H9 (cell line): ENCODE data around the gene GRIK4. TPM values are rescaled to one million over a fixed set of nuclear protein-coding genes. Genes with fewer than 3 reads are reported as not detected.

ENCODE experiments used
- DNase-seq: peaks from one replicate; pipeline ENCODE4 v3.0.0-alpha.2; 2017
- H2AFZ ChIP-seq: one replicate; pipeline ENCODE4 v1.6.1; 2013; ENCODE audit warnings: mild to moderate bottlenecking, low read length, control low read depth, moderate library complexity
- H2AK5ac ChIP-seq: 2 replicates; pipeline ENCODE4 v1.6.1; 2013; ENCODE audit warnings: low read length, control low read depth, mixed read lengths; ENCODE audit not compliant: insufficient read length
- H2BK120ac ChIP-seq: one replicate; pipeline ENCODE4 v1.6.1; 2013; ENCODE audit warnings: low read depth, mild to moderate bottlenecking, low read length, control low read depth, inconsistent platforms; ENCODE audit not compliant: poor library complexity, severe bottlenecking
- H2BK12ac ChIP-seq: 2 replicates; pipeline ENCODE4 v1.6.1; 2013; ENCODE audit warnings: low read length, control low read depth, mixed read lengths, low read depth; ENCODE audit not compliant: insufficient read length
- H2BK15ac ChIP-seq: 2 replicates; pipeline ENCODE4 v1.6.1; 2013; ENCODE audit warnings: low read depth, low read length, control low read depth
- H2BK20ac ChIP-seq: one replicate; pipeline ENCODE4 v1.6.1; 2013; ENCODE audit warnings: low read depth, mild to moderate bottlenecking, low read length, control low read depth, inconsistent platforms; ENCODE audit not compliant: poor library complexity, severe bottlenecking
- H2BK5ac ChIP-seq: 2 replicates; pipeline ENCODE4 v1.6.1; 2013; ENCODE audit warnings: low read length, control low read depth, mixed read lengths; ENCODE audit not compliant: insufficient read length
- H3K14ac ChIP-seq: 2 replicates; pipeline ENCODE4 v1.6.1; 2013; ENCODE audit warnings: low read length, control low read depth; ENCODE audit not compliant: insufficient read depth
- H3K18ac ChIP-seq: 2 replicates; pipeline ENCODE4 v1.6.1; 2013; ENCODE audit warnings: low read depth, mild to moderate bottlenecking, mixed read lengths, low read length, control low read depth; ENCODE audit not compliant: insufficient read length
- H3K23ac ChIP-seq: 2 replicates; pipeline ENCODE4 v1.6.1; 2013; ENCODE audit warnings: low read length, control low read depth, mixed read lengths, low read depth; ENCODE audit not compliant: insufficient read length
- H3K23me2 ChIP-seq: 2 replicates; pipeline ENCODE4 v1.6.1; 2013; ENCODE audit warnings: low read depth, mild to moderate bottlenecking, mixed read lengths, low read length, control low read depth; ENCODE audit not compliant: insufficient read length, poor library complexity, severe bottlenecking
- H3K27ac ChIP-seq: 2 replicates; pipeline ENCODE4 v1.5.1; 2013; ENCODE audit warnings: low read length, control low read depth, mixed read lengths, low read depth; ENCODE audit not compliant: insufficient read length
- H3K27me3 ChIP-seq: 2 replicates; pipeline ENCODE4 v1.6.1; 2013; ENCODE audit warnings: low read length, control low read depth, inconsistent platforms; ENCODE audit not compliant: insufficient read depth
- H3K4ac ChIP-seq: 2 replicates; pipeline ENCODE4 v1.6.1; 2013; ENCODE audit warnings: low read depth, mild to moderate bottlenecking, control low read depth, inconsistent platforms, low read length, moderate library complexity
- H3K4me1 ChIP-seq: 2 replicates; pipeline ENCODE4 v1.6.1; 2013; ENCODE audit warnings: low read length, control low read depth, inconsistent platforms; ENCODE audit not compliant: insufficient read depth
- H3K4me2 ChIP-seq: 2 replicates; pipeline ENCODE4 v1.6.1; 2013; ENCODE audit warnings: low read length, control low read depth, mixed read lengths; ENCODE audit not compliant: insufficient read length, insufficient read depth
- H3K56ac ChIP-seq: 2 replicates; pipeline ENCODE4 v1.6.1; 2013; ENCODE audit warnings: low read depth, mild to moderate bottlenecking, mixed read lengths, low read length, control low read depth; ENCODE audit not compliant: insufficient read length
- H3K79me1 ChIP-seq: 2 replicates; pipeline ENCODE4 v1.6.1; 2013; ENCODE audit warnings: low read depth, mild to moderate bottlenecking, moderate library complexity, low read length, control low read depth, inconsistent platforms; ENCODE audit not compliant: insufficient read depth, poor library complexity, severe bottlenecking
- H3K79me2 ChIP-seq: 2 replicates; pipeline ENCODE4 v1.6.1; 2013; ENCODE audit warnings: low read length, control low read depth, inconsistent platforms; ENCODE audit not compliant: insufficient read depth
- H3K9ac ChIP-seq: 2 replicates; pipeline ENCODE4 v1.6.1; 2013; ENCODE audit warnings: low read length, control low read depth, mixed read lengths; ENCODE audit not compliant: insufficient read length; ENCODE audit errors: extremely low read depth
- H3K9me3 ChIP-seq: one replicate; pipeline ENCODE4 v1.6.1; 2013; ENCODE audit warnings: low read depth, low read length, inconsistent platforms; ENCODE audit not compliant: control insufficient read depth
- H3T11ph ChIP-seq: one replicate; pipeline ENCODE4 v1.6.1; 2013; ENCODE audit warnings: mild to moderate bottlenecking, low read length, control low read depth, inconsistent platforms
- H4K20me1 ChIP-seq: one replicate; pipeline ENCODE4 v1.6.1; 2013; ENCODE audit not compliant: control insufficient read depth, insufficient read length, insufficient read depth
- H4K5ac ChIP-seq: 2 replicates; pipeline ENCODE4 v1.6.1; 2013; ENCODE audit warnings: low read depth, mild to moderate bottlenecking, mixed read lengths, low read length, control low read depth; ENCODE audit not compliant: insufficient read length
- H4K8ac ChIP-seq: replicated peaks from 2 replicates; pipeline ENCODE4 v1.6.1; 2013; ENCODE audit warnings: low read length, control low read depth, mixed read lengths, low read depth; ENCODE audit not compliant: insufficient read length
- H4K91ac ChIP-seq: 2 replicates; pipeline ENCODE4 v1.6.1; 2013; ENCODE audit warnings: low read depth, mild to moderate bottlenecking, moderate library complexity, mixed read lengths, low read length, control low read depth; ENCODE audit not compliant: insufficient read length
- H3K27ac Mint-ChIP-seq, 3 experiments: 2 replicates in 2 of 3; 3 replicates in 1 of 3; pipeline ENCODE4 v1.8.0; 2020 to 2021; ENCODE audit warnings: mixed read lengths in 3 of 3, mild to moderate bottlenecking in 1 of 3, moderate library complexity in 1 of 3
- H3K27me3 Mint-ChIP-seq: 2 replicates; pipeline ENCODE4 v1.8.0; 2021; ENCODE audit warnings: low read depth, mild to moderate bottlenecking, moderate library complexity, mixed read lengths
- H3K36me3 Mint-ChIP-seq, 3 experiments: 2 replicates in 2 of 3; 3 replicates in 1 of 3; pipeline ENCODE4 v1.8.0; 2020 to 2021; ENCODE audit warnings: low read depth in 3 of 3, mixed read lengths in 3 of 3; ENCODE audit not compliant: insufficient read depth in 1 of 3
- H3K4me1 Mint-ChIP-seq, 2 experiments: 2 replicates each; pipeline ENCODE4 v1.8.0; 2020; ENCODE audit warnings: mixed read lengths in 2 of 2
- H3K4me3 Mint-ChIP-seq, 2 experiments: 2 replicates in 1 of 2; 3 replicates in 1 of 2; pipeline ENCODE4 v1.8.0; 2020 to 2021; ENCODE audit warnings: mild to moderate bottlenecking in 2 of 2, mixed read lengths in 2 of 2, moderate library complexity in 1 of 2
- H3K9me3 Mint-ChIP-seq, 2 experiments: 2 replicates in 1 of 2; 3 replicates in 1 of 2; pipeline ENCODE4 v1.8.0; 2020; ENCODE audit warnings: mild to moderate bottlenecking in 2 of 2, mixed read lengths in 2 of 2, moderate library complexity in 1 of 2
- CTCF ChIP-seq: fragments of 200-600 bp; sonication (generic); conservative IDR thresholded peaks from 3 replicates; pipeline ENCODE4 v1.8.0; 2021; ENCODE audit warnings: antibody characterized with exemption, mild to moderate bottlenecking
- WGBS: extraction: QIAGEN DNeasy Blood & Tissue Kit; methylation state at CpG from one replicate; pipeline ENCODE4 v1.1.7; 2013; ENCODE audit warnings: missing lambda C conversion rate, low lambda C conversion rate, mixed read lengths; ENCODE audit not compliant: insufficient read length; ENCODE audit errors: extremely low coverage; 5-methylcytosine and 5-hydroxymethylcytosine counted together
- total RNA-seq: library from RNA; stranded (reverse); gene quantifications from 2 replicates; pipeline ENCODE4 v1.2.1, GENCODE V29; 2021

The GRIK4 gene
- total RNA-seq, 1 experiment from 2014 or later: 2.3 TPM

GRCh38 chr11:120978701-120979100, 467.2 kb downstream of the GRIK4 start:
- H3K14ac ChIP-seq: no peak overlapping the region
- H3K56ac ChIP-seq: no peak overlapping the region
- Mint-ChIP-seq H3K27me3 (peaks cover 6% of the 10 kb centered on the region), H3K9me3 (no peaks in the 10 kb centered on the region), H3K4me3 (no peak overlapping the region), H3K4me1 (peaks cover 8 to 9% of the 10 kb centered on the region in 2 experiments), H3K36me3 (no peaks in the 10 kb centered on the region), H3K27ac (no peak overlapping the region)
- H3K79me2 ChIP-seq: no peaks in the 10 kb centered on the region
- H4K20me1 ChIP-seq: no peaks in the 10 kb centered on the region
- no peaks in the 10 kb centered on the region for H3K79me1 ChIP-seq
- H3K23ac ChIP-seq: no peak overlapping the region
- no peaks in the 10 kb centered on the region for H3K27me3 ChIP-seq
- H4K8ac ChIP-seq: no peak overlapping the region
- no peaks in the 10 kb centered on the region for H3K23me2 ChIP-seq
- no peak overlapping the region for H2BK15ac ChIP-seq
- no peak overlapping the region for H3K4me2 ChIP-seq
- no peak overlapping the region for H2AFZ ChIP-seq
- no peak for TF ChIP-seq CTCF
- no peak overlapping the region for H3K4ac ChIP-seq
- H2AK5ac ChIP-seq: no peak overlapping the region
- H3K9ac ChIP-seq: no peak overlapping the region
- no peak overlapping the region for H3K27ac ChIP-seq
- H4K5ac ChIP-seq: no peak overlapping the region
- no peak overlapping the region for H2BK20ac ChIP-seq
- H2BK5ac ChIP-seq: no peak overlapping the region
- H3K18ac ChIP-seq: no peak overlapping the region
- DNase-seq: no peak
- no CpG with 5 or more reads among the region's 3 CpGs for WGBS
- H2BK120ac ChIP-seq: no peak overlapping the region
- H3K9me3 ChIP-seq: no peaks in the 10 kb centered on the region
- H3T11ph ChIP-seq: no peak overlapping the region
- no peaks in the 10 kb centered on the region for H3K4me1 ChIP-seq
- H4K91ac ChIP-seq: no peak overlapping the region
- H2BK12ac ChIP-seq: no peak overlapping the region
